ENCODE results near the gene TRAPPC14. TPM values are rescaled to one million over a fixed set of nuclear protein-coding genes. Genes with fewer than 3 reads are reported as not detected.

TRAPPC14 gene
- total RNA-seq, 1 donor from 2014 or later = 20.3 TPM

DNA sequence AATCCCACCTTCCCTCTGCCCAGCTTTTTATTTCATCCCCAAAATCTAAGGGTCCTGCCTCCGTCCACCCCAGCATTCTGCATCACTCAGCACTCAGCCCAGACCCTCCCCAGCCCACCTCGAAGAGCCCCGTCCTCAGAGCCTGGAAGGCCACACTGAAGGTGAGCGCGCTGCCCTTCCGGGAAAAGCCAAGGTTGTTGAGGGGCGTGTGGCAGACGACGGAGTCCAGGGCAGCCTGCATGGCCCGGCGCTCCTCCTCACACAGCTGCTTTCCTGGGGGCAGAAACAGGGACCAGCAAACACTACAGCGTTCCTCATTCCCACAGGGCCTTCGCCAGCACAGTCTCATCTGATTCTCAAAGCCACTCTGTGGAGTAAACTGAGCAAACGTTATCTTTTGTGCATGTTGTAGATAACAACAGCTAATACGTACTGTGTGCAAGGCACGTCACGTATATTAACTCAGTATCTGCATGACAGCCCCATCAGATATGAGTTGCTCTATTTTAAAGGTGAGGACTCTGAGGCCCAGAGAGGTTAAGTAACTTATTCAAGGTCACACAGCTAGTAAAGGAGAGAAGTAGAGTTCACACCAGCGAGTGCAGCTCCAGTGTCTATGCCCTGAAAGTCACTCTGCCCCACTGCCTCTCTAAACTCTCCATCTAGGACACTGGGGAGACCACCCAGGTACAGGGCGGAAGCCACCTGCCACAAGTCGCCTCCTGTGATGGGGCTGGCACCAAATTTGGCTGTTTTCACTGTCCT lies 2.8 kb downstream of the TRAPPC14 start:
- no peaks in the 10 kb centered on the region for H3K27me3 Mint-ChIP-seq (ENCODE audit: unreplicated experiment)
- TF ChIP-seq, protein P1, sequence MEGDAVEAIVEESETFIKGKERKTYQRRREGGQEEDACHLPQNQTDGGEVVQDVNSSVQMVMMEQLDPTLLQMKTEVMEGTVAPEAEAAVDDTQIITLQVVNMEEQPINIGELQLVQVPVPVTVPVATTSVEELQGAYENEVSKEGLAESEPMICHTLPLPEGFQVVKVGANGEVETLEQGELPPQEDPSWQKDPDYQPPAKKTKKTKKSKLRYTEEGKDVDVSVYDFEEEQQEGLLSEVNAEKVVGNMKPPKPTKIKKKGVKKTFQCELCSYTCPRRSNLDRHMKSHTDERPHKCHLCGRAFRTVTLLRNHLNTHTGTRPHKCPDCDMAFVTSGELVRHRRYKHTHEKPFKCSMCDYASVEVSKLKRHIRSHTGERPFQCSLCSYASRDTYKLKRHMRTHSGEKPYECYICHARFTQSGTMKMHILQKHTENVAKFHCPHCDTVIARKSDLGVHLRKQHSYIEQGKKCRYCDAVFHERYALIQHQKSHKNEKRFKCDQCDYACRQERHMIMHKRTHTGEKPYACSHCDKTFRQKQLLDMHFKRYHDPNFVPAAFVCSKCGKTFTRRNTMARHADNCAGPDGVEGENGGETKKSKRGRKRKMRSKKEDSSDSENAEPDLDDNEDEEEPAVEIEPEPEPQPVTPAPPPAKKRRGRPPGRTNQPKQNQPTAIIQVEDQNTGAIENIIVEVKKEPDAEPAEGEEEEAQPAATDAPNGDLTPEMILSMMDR (IDR thresholded peaks at IDR 0.05) = no peak
- no peak for DNase-seq (ENCODE audit: extremely low spot score, unreplicated experiment)
- H3K4me3 Mint-ChIP-seq (ENCODE audit: unreplicated experiment) = no peak overlapping the region
- peaks cover 23% of the 10 kb centered on the region for H3K4me1 Mint-ChIP-seq (ENCODE audit: unreplicated experiment)
- peaks cover 9% of the 10 kb centered on the region for H3K36me3 Mint-ChIP-seq (ENCODE audit: unreplicated experiment)
- H3K9me3 Mint-ChIP-seq (ENCODE audit: unreplicated experiment) = no peaks in the 10 kb centered on the region
- H3K27ac Mint-ChIP-seq (ENCODE audit: unreplicated experiment) = no peak overlapping the region

- H3K27me3 Mint-ChIP-seq (ENCODE audit: unreplicated experiment) = no peaks in the 10 kb centered on the region
- no peaks in the 10 kb centered on the region for H3K9me3 Mint-ChIP-seq (ENCODE audit: unreplicated experiment)
- H3K4me3 Mint-ChIP-seq (ENCODE audit: unreplicated experiment) = no peak overlapping the region
These were observed 3.7 kb downstream of the TRAPPC14 start for GRCh38 chr7:100154651-100155491.

GRCh38 chr7:100153708-100154535 lies 4.6 kb downstream of the TRAPPC14 start:
- DNase-seq (ENCODE audit: extremely low spot score, unreplicated experiment) = no peak
- Mint-ChIP-seq H3K4me3 (ENCODE audit: unreplicated experiment) (no peak overlapping the region), H3K9me3 (ENCODE audit: unreplicated experiment) (no peaks in the 10 kb centered on the region), H3K4me1 (ENCODE audit: unreplicated experiment) (peaks cover 33% of the 10 kb centered on the region), H3K27ac (ENCODE audit: unreplicated experiment) (peak overlapping the region; percentile 41), H3K36me3 (ENCODE audit: unreplicated experiment) (peaks cover 14% of the 10 kb centered on the region), H3K27me3 (ENCODE audit: unreplicated experiment) (no peaks in the 10 kb centered on the region)
- TF ChIP-seq, protein P1 (IDR thresholded peaks at IDR 0.05) = no peak

More at GRCh38 chr7:100154651-100155491, 3.7 kb downstream of the TRAPPC14 start:
- DNase-seq (ENCODE audit: extremely low spot score, unreplicated experiment) = no peak
- TF ChIP-seq, protein P1 (IDR thresholded peaks at IDR 0.05) = no peak
- peaks cover 14% of the 10 kb centered on the region for H3K36me3 Mint-ChIP-seq (ENCODE audit: unreplicated experiment)
- peaks cover 32% of the 10 kb centered on the region for H3K4me1 Mint-ChIP-seq (ENCODE audit: unreplicated experiment)
- no peak overlapping the region for H3K27ac Mint-ChIP-seq (ENCODE audit: unreplicated experiment)

- H3K27ac Mint-ChIP-seq (ENCODE audit: unreplicated experiment) = peak overlapping the region; percentile 31
- TF ChIP-seq, protein P1 (IDR thresholded peaks at IDR 0.05) = no peak
- H3K9me3 Mint-ChIP-seq (ENCODE audit: unreplicated experiment) = no peaks in the 10 kb centered on the region
- H3K4me1 Mint-ChIP-seq (ENCODE audit: unreplicated experiment) = peaks cover 33% of the 10 kb centered on the region
- H3K4me3 Mint-ChIP-seq (ENCODE audit: unreplicated experiment) = no peak overlapping the region
- H3K36me3 Mint-ChIP-seq (ENCODE audit: unreplicated experiment) = peaks cover 14% of the 10 kb centered on the region
- DNase-seq (ENCODE audit: extremely low spot score, unreplicated experiment) = no peak
- H3K27me3 Mint-ChIP-seq (ENCODE audit: unreplicated experiment) = no peaks in the 10 kb centered on the region
These were observed 5.4 kb downstream of the TRAPPC14 start for GRCh38 chr7:100152937-100153666.
